HEK293 (cell line): Measurements from ENCODE around the gene ADK.

Experiments
- REPIN1 ChIP-seq: fragments of 450-650 bp; formaldehyde crosslinking; IDR thresholded peaks from 2 replicates; pipeline ENCODE4 v1.5.1; 2017; ENCODE audit warnings: missing biosample characterization, missing genetic modification characterization, low read depth
- SETDB1 ChIP-seq: IDR thresholded peaks from one replicate; pipeline ENCODE4 v1.6.1; 2017; ENCODE audit warnings: mild to moderate bottlenecking, low read length, moderate library complexity, mixed read lengths; ENCODE audit not compliant: insufficient read length
- TF ChIP-seq, protein P1 (sequence below): fragments of 450-650 bp; formaldehyde crosslinking; IDR thresholded peaks from 2 replicates; pipeline ENCODE4 v1.5.1; 2016; ENCODE audit warnings: missing biosample characterization, missing genetic modification characterization

DNA sequence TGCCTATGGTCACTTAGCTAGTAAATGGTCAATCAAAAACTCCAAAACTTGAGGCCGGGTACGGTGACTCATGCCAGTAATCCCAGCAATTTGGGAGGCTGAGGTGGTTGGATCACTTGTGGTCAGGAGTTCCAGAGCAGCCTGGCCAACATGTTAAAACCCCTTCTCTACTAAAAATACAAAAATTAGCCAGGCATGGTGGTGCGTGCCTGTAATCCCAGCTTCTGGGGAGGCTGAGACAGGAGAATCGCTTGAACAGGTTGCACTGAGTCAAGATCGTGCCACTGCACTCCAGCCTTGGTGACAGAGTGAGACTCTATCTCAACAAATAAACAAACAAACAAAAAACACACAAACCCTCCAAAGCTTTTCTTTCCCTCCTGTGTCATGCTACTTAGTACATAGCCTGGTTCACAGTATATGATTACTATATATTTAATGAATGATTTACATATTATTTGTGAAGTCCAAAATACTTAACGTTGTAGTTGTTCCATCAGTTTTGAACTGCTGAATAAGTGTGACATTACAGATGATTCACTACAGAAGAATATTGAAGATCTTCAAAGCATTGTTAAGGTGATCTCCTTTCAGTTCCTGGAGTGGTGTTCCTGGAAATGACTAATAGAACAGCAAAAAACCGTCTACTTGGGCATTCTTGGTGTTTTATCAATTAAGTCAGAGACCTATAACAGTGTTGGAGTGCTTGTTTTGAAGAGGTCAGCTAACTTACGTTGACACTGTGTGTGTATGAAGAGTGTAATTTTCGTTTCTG, 72.9 kb downstream of the ADK start:
- no peak for TF ChIP-seq REPIN1
- no peak for TF ChIP-seq SETDB1
- TF ChIP-seq, protein P1, sequence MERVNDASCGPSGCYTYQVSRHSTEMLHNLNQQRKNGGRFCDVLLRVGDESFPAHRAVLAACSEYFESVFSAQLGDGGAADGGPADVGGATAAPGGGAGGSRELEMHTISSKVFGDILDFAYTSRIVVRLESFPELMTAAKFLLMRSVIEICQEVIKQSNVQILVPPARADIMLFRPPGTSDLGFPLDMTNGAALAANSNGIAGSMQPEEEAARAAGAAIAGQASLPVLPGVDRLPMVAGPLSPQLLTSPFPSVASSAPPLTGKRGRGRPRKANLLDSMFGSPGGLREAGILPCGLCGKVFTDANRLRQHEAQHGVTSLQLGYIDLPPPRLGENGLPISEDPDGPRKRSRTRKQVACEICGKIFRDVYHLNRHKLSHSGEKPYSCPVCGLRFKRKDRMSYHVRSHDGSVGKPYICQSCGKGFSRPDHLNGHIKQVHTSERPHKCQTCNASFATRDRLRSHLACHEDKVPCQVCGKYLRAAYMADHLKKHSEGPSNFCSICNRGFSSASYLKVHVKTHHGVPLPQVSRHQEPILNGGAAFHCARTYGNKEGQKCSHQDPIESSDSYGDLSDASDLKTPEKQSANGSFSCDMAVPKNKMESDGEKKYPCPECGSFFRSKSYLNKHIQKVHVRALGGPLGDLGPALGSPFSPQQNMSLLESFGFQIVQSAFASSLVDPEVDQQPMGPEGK (tag by site-specific recombination), result no peak
